HEK293 (cell line): Measurements from ENCODE around the gene MYLK3.

Experiments used
- CTCF ChIA-PET: fragments of 350-600 bp; formaldehyde crosslinking; extraction: SDS; loops from one replicate; lab custom pipeline; 2021; ENCODE audit warnings: antibody characterized with exemption; lab: Yijun Ruan, JAX
- POLR2A ChIA-PET: fragments of 300-600 bp; formaldehyde crosslinking; extraction: SDS; loops from one replicate; lab custom pipeline; 2020; ENCODE audit warnings: antibody characterized with exemption, inconsistent platforms; lab: Yijun Ruan, JAX
- H3K27ac ChIP-seq: fragments of 200-500 bp; sonication (Bioruptor generic); 2 replicates; pipeline ENCODE4 v1.5.1; 2014; ENCODE audit warnings: low read depth, low read length, control low read depth, inconsistent platforms; ENCODE audit errors: extremely low read depth
- H3K36me3 ChIP-seq, 2 experiments: fragments of 200-500 bp in 1 of 2; sonication (Bioruptor generic) in 1 of 2; 1 replicate in 1 of 2; 2 replicates in 1 of 2; pipeline ENCODE4 v1.5.1; 2014 to 2017; ENCODE audit warnings: inconsistent platforms in 2 of 2, low read length in 2 of 2; ENCODE audit not compliant: control insufficient read depth in 2 of 2, insufficient read depth in 1 of 2
- H3K4me1 ChIP-seq: fragments of 200-500 bp; sonication (Bioruptor generic); 2 replicates; pipeline ENCODE4 v1.5.1; 2014; ENCODE audit warnings: mild to moderate bottlenecking, low read length, inconsistent platforms; ENCODE audit not compliant: control insufficient read depth, insufficient read depth
- H3K4me3 ChIP-seq: 2 replicates; pipeline ENCODE4 v1.5.1; 2011; ENCODE audit warnings: low read depth, mild to moderate bottlenecking, control low read depth, low read length, moderate library complexity
- H3K9me3 ChIP-seq: fragments of 200-500 bp; sonication (Bioruptor generic); 2 replicates; pipeline ENCODE4 v1.5.1; 2014; ENCODE audit warnings: low read depth, low read length, inconsistent platforms; ENCODE audit not compliant: control insufficient read depth, insufficient read depth
- ATF2 ChIP-seq: fragments of 450-650 bp; formaldehyde crosslinking; IDR thresholded peaks from 2 replicates; pipeline ENCODE4 v1.5.1; 2016; ENCODE audit warnings: missing biosample characterization, missing genetic modification characterization, low read depth
- BCL11A ChIP-seq: fragments of 450-650 bp; formaldehyde crosslinking; IDR thresholded peaks from 2 replicates; pipeline ENCODE4 v1.5.1; 2016; ENCODE audit warnings: low read depth, missing biosample characterization, missing genetic modification characterization
- GLI2 ChIP-seq: fragments of 450-650 bp; formaldehyde crosslinking; IDR thresholded peaks from 2 replicates; pipeline ENCODE4; 2017; ENCODE audit warnings: missing biosample characterization, missing genetic modification characterization, low read depth, borderline replicate concordance
- GLIS2 ChIP-seq: fragments of 450-650 bp; formaldehyde crosslinking; IDR thresholded peaks from 2 replicates; pipeline ENCODE4 v1.5.1; 2016; ENCODE audit warnings: missing biosample characterization, missing genetic modification characterization
- MYNN ChIP-seq: fragments of 450-650 bp; formaldehyde crosslinking; IDR thresholded peaks from 2 replicates; pipeline ENCODE4 v1.5.1; 2016; ENCODE audit warnings: missing biosample characterization, missing genetic modification characterization, borderline replicate concordance
- REPIN1 ChIP-seq: fragments of 450-650 bp; formaldehyde crosslinking; IDR thresholded peaks from 2 replicates; pipeline ENCODE4 v1.5.1; 2017; ENCODE audit warnings: missing biosample characterization, missing genetic modification characterization, low read depth
- SP2 ChIP-seq: fragments of 450-650 bp; formaldehyde crosslinking; IDR thresholded peaks from 2 replicates; pipeline ENCODE4 v1.5.1; 2016; ENCODE audit warnings: missing biosample characterization, missing genetic modification characterization
- TCF7L2 ChIP-seq: IDR thresholded peaks from 2 replicates; pipeline ENCODE4 v1.6.1; 2011; ENCODE audit warnings: low read depth, mild to moderate bottlenecking, inconsistent platforms, low read length, moderate library complexity, borderline replicate concordance
- ZBTB21 ChIP-seq: fragments of 450-650 bp; formaldehyde crosslinking; IDR thresholded peaks from 2 replicates; pipeline ENCODE4 v1.5.1; 2017; ENCODE audit warnings: missing biosample characterization, missing genetic modification characterization
- ZBTB44 ChIP-seq: fragments of 450-650 bp; IDR thresholded peaks from 2 replicates; pipeline ENCODE4 v1.5.1; 2018; ENCODE audit warnings: missing biosample characterization, mild to moderate bottlenecking, missing genetic modification characterization
- ZBTB8A ChIP-seq: fragments of 450-650 bp; formaldehyde crosslinking; IDR thresholded peaks from 2 replicates; pipeline ENCODE4 v1.5.1; 2016; ENCODE audit warnings: missing biosample characterization, missing genetic modification characterization
- ZNF121 ChIP-seq: fragments of 450-650 bp; formaldehyde crosslinking; IDR thresholded peaks from 2 replicates; pipeline ENCODE4 v1.5.1; 2016; ENCODE audit warnings: missing biosample characterization, missing genetic modification characterization
- ZNF24 ChIP-seq: fragments of 450-650 bp; formaldehyde crosslinking; IDR thresholded peaks from 2 replicates; pipeline ENCODE4 v1.5.1; 2016; ENCODE audit warnings: missing biosample characterization, missing genetic modification characterization
- ZNF248 ChIP-seq: fragments of 450-650 bp; formaldehyde crosslinking; IDR thresholded peaks from 2 replicates; pipeline ENCODE4 v1.5.1; 2017; ENCODE audit warnings: missing biosample characterization, missing genetic modification characterization
- ZNF26 ChIP-seq: fragments of 450-650 bp; formaldehyde crosslinking; IDR thresholded peaks from 2 replicates; pipeline ENCODE4 v1.5.1; 2016; ENCODE audit warnings: missing biosample characterization, missing genetic modification characterization
- ZNF324 ChIP-seq: fragments of 450-650 bp; formaldehyde crosslinking; IDR thresholded peaks from 2 replicates; pipeline ENCODE4 v1.5.1; 2016; ENCODE audit warnings: missing biosample characterization, missing genetic modification characterization
- ZNF341 ChIP-seq: fragments of 450-650 bp; formaldehyde crosslinking; IDR thresholded peaks from 2 replicates; pipeline ENCODE4; 2016; ENCODE audit warnings: low read depth, missing biosample characterization, missing genetic modification characterization
- ZNF433 ChIP-seq: fragments of 450-650 bp; formaldehyde crosslinking; IDR thresholded peaks from 2 replicates; pipeline ENCODE4 v1.5.1; 2016; ENCODE audit warnings: missing biosample characterization, missing genetic modification characterization, low read depth
- ZNF488 ChIP-seq: fragments of 450-650 bp; formaldehyde crosslinking; IDR thresholded peaks from 2 replicates; pipeline ENCODE4 v1.5.1; 2016; ENCODE audit warnings: missing biosample characterization, missing genetic modification characterization
- ZNF514 ChIP-seq: fragments of 450-650 bp; formaldehyde crosslinking; IDR thresholded peaks from 2 replicates; pipeline ENCODE4 v1.5.1; 2016; ENCODE audit warnings: missing biosample characterization, missing genetic modification characterization
- ZNF561 ChIP-seq: fragments of 450-650 bp; IDR thresholded peaks from 2 replicates; pipeline ENCODE4 v1.5.1; 2018; ENCODE audit warnings: missing biosample characterization, missing genetic modification characterization, borderline replicate concordance
- ZNF580 ChIP-seq: fragments of 450-650 bp; formaldehyde crosslinking; IDR thresholded peaks from 2 replicates; pipeline ENCODE4 v1.5.1; 2016; ENCODE audit warnings: missing biosample characterization, missing genetic modification characterization
- ZNF626 ChIP-seq: fragments of 450-650 bp; sonication (Bioruptor Pico); formaldehyde crosslinking; IDR thresholded peaks from 2 replicates; pipeline ENCODE4 v1.5.1; 2018; ENCODE audit warnings: missing biosample characterization, missing genetic modification characterization, inconsistent platforms
- ZNF639 ChIP-seq: fragments of 450-650 bp; formaldehyde crosslinking; IDR thresholded peaks from 2 replicates; pipeline ENCODE4 v1.5.1; 2016; ENCODE audit warnings: missing biosample characterization, missing genetic modification characterization
- ZNF704 ChIP-seq: fragments of 450-650 bp; formaldehyde crosslinking; IDR thresholded peaks from 2 replicates; pipeline ENCODE4 v1.5.1; 2016; ENCODE audit warnings: missing biosample characterization, missing genetic modification characterization
- ZNF791 ChIP-seq: fragments of 450-650 bp; formaldehyde crosslinking; IDR thresholded peaks from 2 replicates; pipeline ENCODE4 v1.5.1; 2016; ENCODE audit warnings: missing biosample characterization, missing genetic modification characterization
- ZXDB ChIP-seq: fragments of 450-650 bp; formaldehyde crosslinking; IDR thresholded peaks from 2 replicates; pipeline ENCODE4 v1.5.1; 2016; ENCODE audit warnings: missing biosample characterization, missing genetic modification characterization

The MYLK3 gene

GRCh38 chr16:46689365-46690280 is 58.5 kb downstream of the MYLK3 start, which contains the start of gene ORC6:
Gene ORC6, plus strand, starts transcription at chr16:46689659. Its CDS starts 47 bp downstream, at chr16:46689706.
- POLR2A ChIA-PET, result interaction anchor here (0.5 to 1.7 kb wide), 11 partner anchors 11 to 141 kb away, joined by 3 to 5 read pairs (median 3); partner anchors contain the start of gene C16orf87
- TF ChIP-seq ZNF561 (tag by site-specific recombination) (peak; percentile 60), ZNF791 (tag by site-specific recombination) (no peak), BCL11A (tag by site-specific recombination) (no peak), ZBTB44 (tag by site-specific recombination) (no peak), ZBTB8A (tag by site-specific recombination) (peak; percentile 53), ZNF580 (no peak), GLI2 (tag by site-specific recombination) (no peak), ZNF341 (tag by site-specific recombination) (peak; percentile 61; the same call in 1 of the 2 replicates), ZBTB21 (no peak), ZNF433 (tag by site-specific recombination) (no peak), ATF2 (tag by site-specific recombination) (no peak), ZNF324 (tag by site-specific recombination) (no peak), ZNF121 (tag by site-specific recombination) (0 out of 2 replicates have a peak, but pooled peaks have one; percentile 32), ZNF248 (tag by site-specific recombination) (no peak), SP2 (tag by site-specific recombination) (peak; percentile 71), ZNF626 (tag by site-specific recombination) (no peak), MYNN (tag by site-specific recombination) (no peak), REPIN1 (tag by site-specific recombination) (no peak), ZNF488 (tag by site-specific recombination) (no peak), ZNF24 (tag by site-specific recombination) (no peak), ZNF26 (tag by site-specific recombination) (no peak), GLIS2 (no peak), ZNF639 (tag by site-specific recombination) (no peak), ZNF514 (tag by site-specific recombination) (no peak), ZNF704 (tag by site-specific recombination) (no peak), TCF7L2 (no peak), ZXDB (peak; percentile 33; the same call in 1 of the 2 replicates)

More at GRCh38 chr16:46689365-46690280, 58.5 kb downstream of the MYLK3 start, which contains the start of gene ORC6:
- Histone ChIP-seq H3K9me3 (no peaks in the 10 kb centered on the region), H3K27ac (peak within 1 kb of the TSS; percentile 81), H3K4me3 (peak within 1 kb of the TSS; percentile 95), H3K4me1 (peaks cover 6% of the 10 kb centered on the region; the same call in 1 of the 2 replicates), H3K36me3 (peaks cover 11 to 32% of the 10 kb centered on the region in 2 experiments)
- CTCF ChIA-PET, result interaction anchor here (0.9 to 3.7 kb wide), 3 partner anchors 16 to 139 kb away, joined by 3 to 21 read pairs (median 3); no protein-coding TSS in a partner anchor
